ENCODE data around the gene VCP.

VCP gene

GRCh38 chr9:35107297-35108290, 35.2 kb upstream of the VCP start:
- no peak for TF ChIP-seq CTCF (IDR thresholded peaks at IDR 0.05; ENCODE audit: insufficient read depth, low read depth, low read length, missing control alignments)
- no peak overlapping the region for H3K4me3 ChIP-seq (ENCODE audit: low read depth, low read length)
- DNase-seq (ENCODE audit: low read depth), result no peak

GRCh38 chr9:35106343-35106730, 33.9 kb upstream of the VCP start:
- TF ChIP-seq CTCF (IDR thresholded peaks at IDR 0.05; ENCODE audit: insufficient read depth, low read depth, low read length, missing control alignments), result no peak
- no peak for DNase-seq (ENCODE audit: low read depth)

GRCh38 chr9:35105571-35106342, 33.3 kb upstream of the VCP start:
- no peak for TF ChIP-seq CTCF (IDR thresholded peaks at IDR 0.05; ENCODE audit: insufficient read depth, low read depth, low read length, missing control alignments)
- no peak overlapping the region for H3K4me3 ChIP-seq (ENCODE audit: low read depth, low read length)
- no peak for DNase-seq (ENCODE audit: low read depth)

More at GRCh38 chr9:35106343-35106730, 33.9 kb upstream of the VCP start:
- no peak overlapping the region for H3K4me3 ChIP-seq (ENCODE audit: low read depth, low read length)

GRCh38 chr9:35105126-35105525, 32.7 kb upstream of the VCP start:
- DNase-seq (ENCODE audit: low read depth), result no peak
- no peak for TF ChIP-seq CTCF (IDR thresholded peaks at IDR 0.05; ENCODE audit: insufficient read depth, low read depth, low read length, missing control alignments)
- no peak overlapping the region for H3K4me3 ChIP-seq (ENCODE audit: low read depth, low read length)

- no peak for TF ChIP-seq CTCF (IDR thresholded peaks at IDR 0.05; ENCODE audit: insufficient read depth, low read depth, low read length, missing control alignments)
- no peak overlapping the region for H3K4me3 ChIP-seq (ENCODE audit: low read depth, low read length)
- no peak for DNase-seq (ENCODE audit: low read depth)
Observed at GRCh38 chr9:35104586-35104985, 32.2 kb upstream of the VCP start.

- peak overlapping the region; percentile 57 for H3K4me3 ChIP-seq (ENCODE audit: low read depth, low read length)
- no peak for DNase-seq (ENCODE audit: low read depth)
- TF ChIP-seq CTCF (IDR thresholded peaks at IDR 0.05; ENCODE audit: insufficient read depth, low read depth, low read length, missing control alignments), result no peak
Observed at GRCh38 chr9:35103660-35104191, 31.3 kb upstream of the VCP start.
